Posterior cingulate gyrus (tissue), 11 donors: ENCODE measurements around the gene BMPR1B.
"Not testable (repeated sequence)": the region's sequence is repeated elsewhere in the genome, so short reads cannot be mapped to it uniquely, and the experiment has no call there.

ENCODE experiments used
- DNase-seq, 10 donors: peaks; one replicate each; pipeline versions ENCODE4 v3.0.0 to v3.0.0-alpha.2; 2020 to 2021; ENCODE audit warnings: mixed read lengths in 3 of 10
- intact Hi-C: fragments of 100-400 bp; cut with DNase I; formaldehyde crosslinking; loops from one replicate; pipeline ENCODE4 v1.15.1; 2023

BMPR1B gene

GRCh38 chr4:95162867-95163266 lies 405.1 kb downstream of the BMPR1B start:
- intact Hi-C loops = no loop called here
- DNase-seq = no peak

DNA sequence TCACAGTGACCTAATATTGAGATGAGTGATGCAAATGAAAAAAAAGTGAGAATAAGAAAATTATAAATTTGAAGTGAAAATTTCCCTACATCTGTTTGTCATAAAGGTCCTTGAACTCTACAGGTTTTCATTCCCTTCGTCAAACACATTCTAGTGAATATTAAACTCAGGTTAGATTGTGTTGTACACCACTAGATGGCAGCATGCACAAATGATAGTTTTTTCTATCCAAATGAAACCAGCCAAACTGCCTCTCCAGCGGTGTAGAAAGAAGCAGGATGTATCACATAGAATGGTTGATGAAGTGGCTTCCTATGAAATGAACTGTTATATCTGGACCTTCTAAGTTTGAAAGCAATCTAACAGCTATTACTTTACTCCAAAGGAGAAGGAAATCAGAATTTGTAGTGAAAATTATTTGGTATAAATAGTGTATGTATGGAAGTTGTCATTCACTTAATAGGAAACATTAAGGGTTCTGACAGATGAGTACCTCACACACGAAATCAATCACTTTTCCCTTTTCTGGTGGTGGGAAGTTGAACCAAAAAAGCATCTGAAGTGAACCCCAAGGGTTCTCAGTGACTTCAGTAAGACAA lies 408.3 kb downstream of the BMPR1B start:
- intact Hi-C loops = loop anchor here (2.0 to 5.0 kb wide), 3 partner anchors 41 to 871 kb away; partner anchors contain the start of gene UNC5C
- DNase-seq = no peak

DNA sequence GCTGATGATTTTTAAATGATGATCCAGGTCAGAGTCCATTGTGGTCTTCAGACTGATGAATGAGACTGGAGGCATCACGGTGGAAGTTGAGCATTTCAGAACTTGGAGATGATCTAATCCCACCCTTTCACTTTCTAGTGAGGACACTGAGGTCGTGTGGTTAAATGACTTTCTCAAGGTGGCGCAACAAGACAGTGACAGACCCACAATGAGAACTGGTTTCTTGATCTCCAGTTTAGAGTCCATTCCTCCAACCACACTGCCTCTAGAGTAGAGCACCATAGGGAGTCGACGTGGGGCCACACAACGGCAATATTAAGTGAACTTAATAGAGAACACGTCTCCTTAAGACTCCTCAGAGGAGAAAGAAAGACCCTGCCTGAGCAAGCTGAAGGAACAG lies 410.1 kb downstream of the BMPR1B start:
- no peak for DNase-seq
- intact Hi-C loops = loop anchor here (2.0 to 5.0 kb wide), 3 partner anchors 39 to 869 kb away; partner anchors contain the start of gene UNC5C

GRCh38 chr4:95170176-95170575 lies 412.4 kb downstream of the BMPR1B start:
- intact Hi-C loops = no loop called here
- DNase-seq = peak; percentile 25 to 95 (median 69)

DNA sequence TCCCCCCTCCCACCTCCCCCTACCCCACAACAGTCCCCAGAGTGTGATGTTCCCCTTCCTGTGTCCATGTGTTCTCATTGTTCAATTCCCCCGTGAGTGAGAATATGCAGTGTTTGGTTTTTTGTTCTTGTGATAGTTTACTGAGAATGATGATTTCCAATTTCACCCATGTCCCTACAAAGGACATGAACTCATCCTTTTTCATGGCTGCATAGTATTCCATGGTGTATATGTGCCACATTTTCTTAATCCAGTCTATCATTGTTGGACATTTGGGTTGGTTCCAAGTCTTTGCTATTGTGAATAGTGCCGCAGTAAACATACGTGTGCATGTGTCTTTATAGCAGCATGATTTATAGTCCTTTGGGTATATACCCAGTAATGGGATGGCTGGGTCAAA lies 413.6 kb downstream of the BMPR1B start:
- intact Hi-C loops, DNase-seq: not testable (repeated sequence)

DNA sequence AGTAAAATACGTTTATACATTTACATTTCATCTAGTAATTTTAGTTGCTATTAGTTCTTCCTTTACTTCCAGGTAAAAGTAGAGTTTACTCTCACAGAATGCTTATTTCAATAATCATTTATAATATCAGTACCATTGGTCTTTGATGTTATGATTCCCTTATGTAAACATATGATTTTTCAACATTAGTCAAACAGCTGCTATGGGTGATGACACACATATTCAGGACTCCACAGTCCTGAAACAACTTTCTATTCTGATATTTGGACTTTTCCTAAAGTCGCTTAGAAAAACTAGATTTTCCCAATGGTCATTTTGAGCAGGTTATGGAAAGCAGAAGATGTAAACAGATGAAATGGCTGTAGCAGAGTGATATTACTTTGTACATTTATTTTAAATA lies 421.2 kb downstream of the BMPR1B start:
- no peak for DNase-seq
- intact Hi-C loops = no loop called here

DNA sequence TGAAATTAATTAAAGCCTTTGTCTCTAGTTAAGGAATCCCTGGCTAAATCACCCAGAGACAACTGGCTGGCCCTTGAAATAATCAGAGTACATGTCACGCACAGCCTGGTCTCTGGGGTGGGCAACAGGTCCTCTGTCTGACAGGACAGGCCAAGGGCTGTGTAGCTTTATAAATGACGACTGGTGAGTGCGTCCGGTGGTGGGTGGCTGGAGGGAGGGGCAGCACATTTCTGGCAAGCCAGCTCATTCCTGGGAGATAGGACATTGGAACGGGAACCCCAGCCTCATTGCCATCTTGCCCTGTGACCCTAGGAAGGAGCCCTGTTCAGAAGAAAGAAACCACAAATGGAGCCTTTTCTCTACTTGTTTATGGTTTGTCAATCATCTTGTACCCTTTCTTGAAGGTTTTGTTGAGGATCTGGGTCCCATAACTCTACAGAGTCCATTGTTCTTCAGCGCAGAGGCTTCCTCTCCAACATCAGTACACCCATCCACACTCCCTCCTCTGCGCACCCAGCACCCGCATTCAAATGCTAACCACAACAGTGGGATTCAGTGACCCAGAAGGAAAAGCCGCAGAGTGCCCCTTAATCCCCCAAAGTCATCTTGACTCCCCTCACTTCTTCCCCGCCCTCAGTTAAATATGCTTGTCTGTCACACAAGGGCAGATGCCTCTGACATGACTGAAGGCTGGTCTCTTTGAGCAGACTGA lies 422.9 kb downstream of the BMPR1B start:
- intact Hi-C loops = no loop called here

DNA sequence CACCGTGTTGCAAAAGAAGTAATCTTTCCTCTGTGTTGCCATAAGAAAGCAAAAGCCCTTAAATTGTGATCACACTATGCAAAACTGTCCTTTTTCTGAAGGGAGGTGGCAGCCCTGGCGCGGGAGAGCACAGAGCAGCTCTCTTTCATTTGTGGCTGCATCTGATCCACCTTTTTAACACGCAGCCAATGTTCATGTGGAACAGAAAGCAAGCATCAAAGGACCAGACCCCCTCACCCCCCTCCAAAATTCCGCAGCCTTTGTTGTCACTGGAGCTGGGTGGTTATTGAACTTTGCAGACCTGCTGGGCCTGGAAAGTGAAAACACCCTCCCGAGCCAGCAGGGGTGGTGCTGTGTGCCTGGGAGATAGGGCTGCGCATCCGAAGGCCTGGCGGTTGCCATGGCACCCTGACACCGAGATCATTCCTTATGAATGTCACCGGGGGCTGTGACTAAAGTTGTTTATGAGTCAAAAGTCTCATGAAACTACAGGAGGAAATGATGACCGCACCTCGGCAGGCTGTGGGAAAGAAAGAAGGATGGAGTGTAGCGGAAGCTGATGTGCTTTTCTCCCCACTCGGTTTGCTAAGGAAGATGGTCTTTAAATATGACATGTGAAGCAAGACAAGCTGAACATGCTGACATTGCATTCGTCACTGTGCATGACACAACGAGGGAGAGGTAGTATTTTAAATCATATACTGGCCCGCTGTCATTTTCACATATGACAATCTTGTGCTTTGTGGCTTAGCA lies 423.7 kb downstream of the BMPR1B start:
- intact Hi-C loops = no loop called here
- DNase-seq = peak in 1 of 10 donors; percentile 87

More for the DNA sequence above, 422.9 kb downstream of the BMPR1B start:
- DNase-seq = no peak

DNA sequence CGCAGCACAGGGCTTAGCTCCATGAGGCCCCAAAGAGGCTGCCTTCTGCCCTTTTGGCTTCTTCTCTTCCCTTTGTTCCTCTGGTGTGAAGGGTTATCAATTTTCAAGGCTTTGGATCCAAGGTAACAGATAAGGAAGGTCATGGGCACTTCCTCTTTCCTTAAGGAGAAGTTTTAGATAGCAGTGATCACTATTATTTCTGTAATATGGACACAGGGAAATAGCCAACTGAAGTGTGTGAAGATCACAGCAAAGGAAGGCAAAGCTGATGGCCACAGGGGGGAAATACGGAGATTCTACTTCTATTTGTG lies 424.2 kb downstream of the BMPR1B start:
- DNase-seq = no peak

DNA sequence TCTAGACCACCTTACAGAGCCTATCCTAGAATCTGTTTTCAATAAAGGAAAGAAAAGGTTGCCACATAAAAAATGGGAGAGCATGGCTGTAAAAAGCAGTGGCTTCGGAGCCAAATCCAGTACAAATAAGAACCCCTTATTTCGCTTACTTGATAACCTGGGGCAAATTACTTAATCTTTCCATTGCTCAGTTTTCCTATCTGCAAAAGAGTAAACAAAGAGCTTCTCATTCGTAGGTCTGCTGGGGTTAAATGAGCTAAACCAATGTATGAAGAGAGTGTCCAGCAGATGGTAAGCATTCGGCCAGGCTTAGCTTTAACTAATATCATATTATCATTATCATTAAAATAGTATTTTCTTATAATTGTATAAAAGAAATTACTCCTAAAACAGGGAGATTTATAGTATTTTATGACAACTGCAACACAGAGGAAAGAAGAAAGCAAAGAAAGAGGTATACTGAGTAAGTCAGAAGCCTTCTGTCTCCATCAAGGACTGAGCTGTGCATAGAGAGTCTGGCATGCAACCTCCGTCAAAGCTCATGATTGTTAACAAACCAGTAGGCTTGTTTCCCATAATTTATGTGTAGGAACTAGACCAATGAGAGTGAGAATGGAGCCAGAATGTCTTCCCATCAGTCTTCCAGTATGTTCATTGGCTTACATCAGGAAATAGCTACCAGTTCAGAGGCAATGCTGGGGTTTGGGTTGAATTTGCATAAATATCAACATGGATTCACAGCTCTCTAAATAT lies 426.1 kb downstream of the BMPR1B start:
- intact Hi-C loops = no loop called here
- DNase-seq = no peak

More for the DNA sequence above, 424.2 kb downstream of the BMPR1B start:
- intact Hi-C loops = no loop called here

DNA sequence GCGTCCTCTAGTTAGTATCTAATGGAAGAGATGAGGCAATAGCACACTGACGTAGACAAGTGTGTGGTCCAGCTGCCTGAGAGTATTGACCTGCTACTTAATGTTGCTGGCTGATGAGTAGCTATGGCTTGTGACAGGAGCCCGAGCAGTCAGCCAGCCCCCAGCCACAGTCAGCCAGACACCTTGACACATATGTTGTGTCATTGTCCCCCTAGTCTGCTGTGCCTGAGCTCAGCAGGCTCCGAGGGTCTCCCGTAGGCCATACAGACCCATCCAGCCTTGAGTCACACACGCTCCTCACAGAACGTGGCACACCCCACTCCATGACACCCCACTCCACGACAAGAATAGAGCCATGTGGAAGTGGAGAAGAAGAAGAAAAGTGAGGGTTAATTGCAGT lies 428.9 kb downstream of the BMPR1B start:
- no peak for DNase-seq

GRCh38 chr4:95188701-95189370 lies 431.1 kb downstream of the BMPR1B start:
- intact Hi-C loops = no loop called here
- no peak for DNase-seq

More for the DNA sequence above, 428.9 kb downstream of the BMPR1B start:
- intact Hi-C loops = no loop called here

DNA sequence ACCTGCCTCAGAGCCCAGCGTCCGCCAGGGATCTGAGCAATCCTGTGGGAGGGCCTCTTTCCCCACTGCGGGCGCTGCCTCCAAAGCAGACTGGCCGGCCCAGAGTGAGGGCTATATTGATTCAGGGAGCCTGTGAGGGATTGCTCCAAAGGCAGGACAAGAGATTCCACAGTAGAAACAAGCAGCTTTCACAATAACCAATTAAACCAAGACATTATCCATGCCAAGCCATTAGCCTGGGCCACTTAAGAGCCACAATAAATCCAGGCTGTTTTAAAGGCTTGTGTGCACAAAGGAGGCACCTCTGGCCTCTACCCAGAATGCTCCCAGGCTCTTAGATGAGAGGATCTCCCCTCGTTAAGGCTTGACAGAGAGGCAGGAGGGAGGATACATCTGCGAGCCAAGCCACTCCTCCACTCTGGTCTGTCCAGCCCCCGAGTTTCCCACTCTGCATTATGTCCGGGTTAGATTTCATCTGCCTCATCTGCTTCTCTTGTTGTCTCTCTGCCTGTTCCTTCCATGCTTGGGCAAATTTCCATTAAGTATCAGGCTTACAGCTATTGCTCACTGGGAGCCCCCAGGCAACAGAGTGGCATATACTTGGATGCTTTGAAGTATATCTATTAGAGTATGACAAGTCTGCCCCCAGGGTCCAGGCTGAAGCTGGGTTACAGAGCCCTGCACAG lies 433.1 kb downstream of the BMPR1B start:
- peak in 5 of 10 donors; percentile 38 to 89 (median 53) for DNase-seq
- intact Hi-C loops = no loop called here

DNA sequence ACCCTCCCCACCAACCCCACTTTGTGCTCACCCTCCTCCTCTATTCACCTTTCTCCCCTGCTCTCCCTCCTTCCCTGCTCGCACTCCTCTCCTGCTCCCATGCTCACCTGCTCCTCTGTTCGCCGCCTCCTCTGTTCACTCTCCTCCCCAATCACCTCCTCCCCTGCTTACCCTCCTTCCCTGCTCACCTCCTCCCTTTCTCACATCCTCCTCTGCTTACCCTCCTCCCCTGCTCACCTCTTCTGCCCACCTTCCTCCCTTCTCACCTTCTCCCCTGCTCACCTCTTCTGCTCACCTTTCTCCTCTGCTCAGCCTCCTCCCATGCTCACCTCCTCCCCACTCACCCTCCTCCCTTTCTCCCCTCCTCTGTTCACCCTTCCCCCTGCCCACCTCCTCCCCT lies 433.8 kb downstream of the BMPR1B start:
- intact Hi-C loops = no loop called here
- no peak for DNase-seq

DNA sequence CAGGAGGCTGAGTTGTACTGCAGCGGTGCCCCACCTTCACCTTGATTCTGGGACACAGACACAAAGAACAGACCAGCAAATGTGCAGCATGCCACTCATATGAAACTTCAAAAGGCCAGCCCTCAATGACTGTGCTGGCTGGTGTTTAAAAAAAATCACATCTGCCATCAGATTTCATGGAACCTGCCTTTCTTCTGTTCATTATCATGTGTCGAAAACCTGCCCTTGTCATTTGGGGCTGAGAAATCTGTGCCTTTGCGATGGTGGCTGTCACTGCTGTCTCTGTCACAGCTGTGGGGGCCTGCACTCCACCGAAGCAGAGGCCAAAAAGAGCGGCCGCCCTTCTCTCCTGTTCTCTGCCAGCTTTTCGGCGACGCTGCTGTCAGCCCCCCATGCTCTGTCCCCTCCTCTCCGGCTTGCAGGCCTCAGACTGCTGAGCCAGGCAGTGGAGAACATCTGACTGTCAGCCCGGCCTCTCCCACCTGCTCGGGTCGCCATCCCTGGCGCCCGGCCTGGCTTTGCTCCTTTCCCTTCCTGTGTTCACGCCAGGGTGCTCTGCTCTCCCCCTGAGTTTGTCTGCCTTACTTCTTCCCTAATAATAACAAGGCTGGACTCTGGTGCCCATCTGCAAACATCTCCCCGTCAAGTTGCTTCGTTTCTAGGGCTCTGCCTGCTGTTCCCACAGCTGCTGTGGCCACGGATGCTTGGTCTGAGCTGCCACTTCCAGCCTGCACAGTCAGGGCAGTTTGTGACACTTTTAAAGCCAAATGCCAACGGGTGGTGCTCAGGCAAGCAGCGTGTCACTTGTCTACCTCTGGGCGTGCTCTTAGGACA lies 435.9 kb downstream of the BMPR1B start:
- intact Hi-C loops = no loop called here
- DNase-seq = peak in 5 of 10 donors; percentile 44 to 90 (median 54)

- intact Hi-C loops = no loop called here
- DNase-seq = no peak
These were observed 439.6 kb downstream of the BMPR1B start for GRCh38 chr4:95197353-95197752.

DNA sequence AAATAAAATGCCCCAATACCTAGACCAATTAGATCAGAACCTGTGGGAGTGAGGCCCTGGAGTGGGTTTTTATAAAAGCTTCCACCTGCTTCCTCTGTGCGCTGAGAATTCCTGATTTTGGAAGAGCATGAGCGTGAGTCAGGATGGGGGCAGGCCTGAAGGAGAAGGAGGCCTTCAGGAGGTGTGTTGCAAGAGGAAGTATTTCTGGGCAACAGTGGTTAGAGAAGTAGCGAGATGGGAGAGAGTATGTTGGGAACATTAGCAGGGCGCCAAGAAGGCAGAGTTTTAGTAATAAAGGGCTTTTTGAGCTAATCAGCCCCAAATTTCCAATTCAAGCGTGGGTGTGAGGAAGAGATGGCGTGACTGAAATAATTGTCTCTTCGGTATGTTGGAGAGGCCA lies 441.2 kb downstream of the BMPR1B start:
- intact Hi-C loops = no loop called here
- no peak for DNase-seq

GRCh38 chr4:95204267-95204844 lies 446.6 kb downstream of the BMPR1B start:
- intact Hi-C loops = no loop called here
- peak in 1 of 10 donors; percentile 85 for DNase-seq
